Keratinocyte (primary cell): Measurements from ENCODE around the gene ALDH1L1.

Source experiments
- EZH2 ChIP-seq: IDR thresholded peaks from one replicate; pipeline ENCODE4 v1.6.1; 2012; ENCODE audit warnings: inconsistent platforms, mild to moderate bottlenecking, low read length, moderate library complexity
- TF ChIP-seq, protein P1 (sequence below), 3 experiments: IDR thresholded peaks in 1 of 3; conservative IDR thresholded peaks in 1 of 3; optimal IDR thresholded peaks in 1 of 3; 2 replicates in 2 of 3; 3 replicates in 1 of 3; pipeline versions ENCODE3 to v1.5.1; 2011; ENCODE audit warnings: low read length in 3 of 3, mild to moderate bottlenecking in 3 of 3, moderate library complexity in 2 of 3, control low read depth in 1 of 3, inconsistent platforms in 1 of 3; ENCODE audit not compliant: insufficient read depth in 2 of 3; ENCODE audit errors: extremely low read depth in 1 of 3

DNA sequence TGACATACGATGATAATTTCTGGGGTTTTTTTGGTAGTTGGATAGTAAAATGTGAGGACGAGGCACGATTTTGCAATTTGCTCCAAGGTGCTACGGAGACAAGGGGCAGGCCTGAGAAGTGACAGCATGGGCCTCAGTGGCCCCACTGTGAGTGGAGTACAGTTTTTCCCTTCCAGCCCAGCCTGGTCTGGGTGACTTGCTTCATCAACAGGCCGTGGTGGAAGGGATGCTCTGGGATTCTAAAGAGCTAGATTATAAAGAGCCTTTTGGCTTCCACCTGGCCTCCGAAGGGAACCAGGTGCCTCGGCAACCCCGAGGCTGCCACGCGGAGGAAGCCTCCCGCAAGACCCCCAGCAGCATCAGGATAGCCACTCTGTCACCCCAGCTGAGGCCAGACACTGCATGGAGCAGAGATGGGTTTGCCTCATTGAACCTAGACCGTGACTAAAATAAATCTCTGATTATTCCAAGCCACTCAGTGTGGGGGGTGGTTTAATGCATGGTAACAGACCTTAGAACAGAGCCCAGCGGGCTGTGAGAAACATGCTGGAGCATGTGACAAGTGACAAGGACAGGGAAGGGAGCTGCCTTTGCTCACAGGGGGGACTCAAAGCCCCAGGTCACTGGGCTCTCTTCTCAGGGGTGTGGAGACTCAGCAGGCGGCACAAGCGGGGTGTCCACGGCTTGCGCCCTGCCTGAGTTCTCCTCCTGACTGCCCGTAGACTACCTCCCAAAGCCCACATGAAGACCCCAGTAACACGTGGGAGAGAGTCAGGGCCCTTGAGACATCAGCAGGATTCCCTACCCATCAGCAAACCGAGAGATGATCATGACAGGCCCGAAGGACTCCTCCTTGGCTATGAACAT is 73.8 kb downstream of the ALDH1L1 start:
- TF ChIP-seq, protein P1, sequence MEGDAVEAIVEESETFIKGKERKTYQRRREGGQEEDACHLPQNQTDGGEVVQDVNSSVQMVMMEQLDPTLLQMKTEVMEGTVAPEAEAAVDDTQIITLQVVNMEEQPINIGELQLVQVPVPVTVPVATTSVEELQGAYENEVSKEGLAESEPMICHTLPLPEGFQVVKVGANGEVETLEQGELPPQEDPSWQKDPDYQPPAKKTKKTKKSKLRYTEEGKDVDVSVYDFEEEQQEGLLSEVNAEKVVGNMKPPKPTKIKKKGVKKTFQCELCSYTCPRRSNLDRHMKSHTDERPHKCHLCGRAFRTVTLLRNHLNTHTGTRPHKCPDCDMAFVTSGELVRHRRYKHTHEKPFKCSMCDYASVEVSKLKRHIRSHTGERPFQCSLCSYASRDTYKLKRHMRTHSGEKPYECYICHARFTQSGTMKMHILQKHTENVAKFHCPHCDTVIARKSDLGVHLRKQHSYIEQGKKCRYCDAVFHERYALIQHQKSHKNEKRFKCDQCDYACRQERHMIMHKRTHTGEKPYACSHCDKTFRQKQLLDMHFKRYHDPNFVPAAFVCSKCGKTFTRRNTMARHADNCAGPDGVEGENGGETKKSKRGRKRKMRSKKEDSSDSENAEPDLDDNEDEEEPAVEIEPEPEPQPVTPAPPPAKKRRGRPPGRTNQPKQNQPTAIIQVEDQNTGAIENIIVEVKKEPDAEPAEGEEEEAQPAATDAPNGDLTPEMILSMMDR (optimal IDR thresholded peaks at IDR 0.05 in 1 of 3, IDR thresholded peaks at IDR 0.05 in 1 of 3, conservative IDR thresholded peaks at IDR 0.05 in 1 of 3; ENCODE audit: extremely low read depth in 1 of 3, insufficient read depth in 2 of 3, low read length in 3 of 3) = no peak
- TF ChIP-seq EZH2 = no peak
